ENCODE data around the gene SNCA. TPM values are rescaled to one million over a fixed set of nuclear protein-coding genes. Genes with fewer than 3 reads are reported as not detected.

SNCA gene
- total and polyA plus RNA-seq, 4 donors: 63.6 to 141 (median 134) TPM

DNA sequence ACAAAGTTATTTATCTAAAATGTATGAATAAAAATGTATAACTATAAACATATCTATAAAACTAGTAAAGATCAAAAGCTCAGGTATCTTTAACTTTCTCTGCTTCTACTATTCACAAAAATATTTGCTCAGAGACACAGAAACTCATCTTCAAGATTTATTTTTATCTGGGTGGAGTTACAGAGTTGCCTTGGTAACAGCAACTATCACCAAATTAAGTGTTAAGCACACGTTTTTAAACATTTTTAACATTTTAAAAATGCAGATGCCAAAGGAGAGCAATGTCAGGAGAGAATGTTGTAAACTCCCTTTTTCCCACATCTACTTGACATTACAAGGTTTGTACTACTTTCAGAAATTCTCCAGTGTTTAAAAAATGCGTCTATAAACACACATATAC, 71.4 kb downstream of the SNCA start:
- Histone ChIP-seq H3K27ac (ENCODE audit: low read depth, low read length) (peak overlapping the region; percentile 50), H3K36me3 (ENCODE audit: control insufficient read depth, insufficient read depth, low read length) (no peaks in the 10 kb centered on the region), H3K4me3 (ENCODE audit: low read depth, low read length) (no peak overlapping the region), H3K27me3 (ENCODE audit: control insufficient read depth, insufficient read depth, low read length) (no peaks in the 10 kb centered on the region), H3K4me1 (ENCODE audit: control insufficient read depth, insufficient read depth, low read length) (no peaks in the 10 kb centered on the region), H3K9me3 (ENCODE audit: control insufficient read depth, insufficient read depth, low read length) (no peaks in the 10 kb centered on the region)
- no peak for DNase-seq (ENCODE audit: low read depth in 4 of 6, low spot score in 6 of 6)
- no CpG with 5 or more reads among the region's 2 CpGs for WGBS (ENCODE audit: insufficient coverage)

DNA sequence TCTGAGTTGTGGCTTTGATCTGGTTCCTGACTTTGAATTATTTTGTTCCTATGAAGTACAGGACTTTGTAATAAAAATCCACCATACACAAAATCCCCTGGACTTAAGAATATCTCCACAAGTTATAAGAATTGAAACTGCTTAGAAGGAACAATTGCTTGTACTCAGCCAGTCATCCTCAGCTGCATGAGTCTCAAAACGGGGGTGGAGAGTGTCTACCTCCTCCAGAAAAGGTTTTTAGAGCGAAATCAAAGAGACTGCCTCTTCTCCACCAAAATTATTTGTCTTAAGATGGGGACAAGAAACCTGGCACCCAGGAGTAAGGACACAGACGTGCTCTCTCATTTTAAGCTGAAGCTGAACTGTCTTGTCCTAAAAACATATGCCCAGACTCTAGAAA, 74.7 kb downstream of the SNCA start:
- no peaks in the 10 kb centered on the region for H3K9me3 ChIP-seq (ENCODE audit: control insufficient read depth, insufficient read depth, low read length)
- no CpG with 5 or more reads among the region's 3 CpGs for WGBS (ENCODE audit: insufficient coverage)
- no peak overlapping the region for H3K27ac ChIP-seq (ENCODE audit: low read depth, low read length)
- H3K4me3 ChIP-seq (ENCODE audit: low read depth, low read length): no peak overlapping the region
- H3K36me3 ChIP-seq (ENCODE audit: control insufficient read depth, insufficient read depth, low read length): no peaks in the 10 kb centered on the region
- H3K27me3 ChIP-seq (ENCODE audit: control insufficient read depth, insufficient read depth, low read length): no peaks in the 10 kb centered on the region
- H3K4me1 ChIP-seq (ENCODE audit: control insufficient read depth, insufficient read depth, low read length): no peaks in the 10 kb centered on the region
- DNase-seq (ENCODE audit: low read depth in 4 of 6, low spot score in 6 of 6): no peak

- peak in 2 of 6 donors; percentile 49 to 81 for DNase-seq (ENCODE audit: low read depth in 4 of 6, low spot score in 6 of 6)
- WGBS (ENCODE audit: insufficient coverage): 86% methylated on average over 1 of the region's 2 CpGs
- no peak overlapping the region for H3K4me3 ChIP-seq (ENCODE audit: low read depth, low read length)
- no peaks in the 10 kb centered on the region for H3K36me3 ChIP-seq (ENCODE audit: control insufficient read depth, insufficient read depth, low read length)
- H3K9me3 ChIP-seq (ENCODE audit: control insufficient read depth, insufficient read depth, low read length): no peaks in the 10 kb centered on the region
- no peaks in the 10 kb centered on the region for H3K4me1 ChIP-seq (ENCODE audit: control insufficient read depth, insufficient read depth, low read length)
- no peak overlapping the region for H3K27ac ChIP-seq (ENCODE audit: low read depth, low read length)
- no peaks in the 10 kb centered on the region for H3K27me3 ChIP-seq (ENCODE audit: control insufficient read depth, insufficient read depth, low read length)
Measured at GRCh38 chr4:89759426-89759825, 77.5 kb downstream of the SNCA start.

- no peaks in the 10 kb centered on the region for H3K9me3 ChIP-seq (ENCODE audit: control insufficient read depth, insufficient read depth, low read length)
- no peak overlapping the region for H3K27ac ChIP-seq (ENCODE audit: low read depth, low read length)
- no peaks in the 10 kb centered on the region for H3K27me3 ChIP-seq (ENCODE audit: control insufficient read depth, insufficient read depth, low read length)
- H3K4me3 ChIP-seq (ENCODE audit: low read depth, low read length): no peak overlapping the region
- peak in 2 of 6 donors; percentile 48 to 85 for DNase-seq (ENCODE audit: low read depth in 4 of 6, low spot score in 6 of 6)
- no peaks in the 10 kb centered on the region for H3K4me1 ChIP-seq (ENCODE audit: control insufficient read depth, insufficient read depth, low read length)
- no CpG with 5 or more reads among the region's 4 CpGs for WGBS (ENCODE audit: insufficient coverage)
- no peaks in the 10 kb centered on the region for H3K36me3 ChIP-seq (ENCODE audit: control insufficient read depth, insufficient read depth, low read length)
Measured at GRCh38 chr4:89757154-89757719, 79.7 kb downstream of the SNCA start.

DNA sequence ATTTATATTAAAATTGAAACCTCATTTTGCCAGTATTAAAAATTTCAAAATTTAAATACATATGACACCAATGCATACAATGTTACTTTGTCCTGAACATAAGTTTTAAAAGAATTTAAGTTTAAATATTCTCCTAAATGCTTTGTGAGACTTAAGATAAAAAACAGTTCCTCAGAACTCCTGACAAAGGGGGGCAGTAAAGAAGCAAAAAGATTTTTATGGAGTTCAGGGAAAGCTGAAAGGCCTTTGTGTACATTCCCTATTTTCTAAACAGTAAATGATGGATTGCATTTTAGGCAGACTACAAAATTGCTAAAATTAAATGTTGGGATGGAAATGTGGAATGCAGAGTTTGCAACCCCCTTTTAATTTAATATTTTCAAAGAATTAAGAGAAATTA, 81.7 kb downstream of the SNCA start:
- no peak for DNase-seq (ENCODE audit: low read depth in 4 of 6, low spot score in 6 of 6)
- Histone ChIP-seq H3K9me3 (ENCODE audit: control insufficient read depth, insufficient read depth, low read length) (no peaks in the 10 kb centered on the region), H3K4me3 (ENCODE audit: low read depth, low read length) (no peak overlapping the region)

GRCh38 chr4:89754531-89754930, 82.4 kb downstream of the SNCA start:
- H3K9me3 ChIP-seq (ENCODE audit: control insufficient read depth, insufficient read depth, low read length): no peaks in the 10 kb centered on the region
- H3K4me3 ChIP-seq (ENCODE audit: low read depth, low read length): no peak overlapping the region
- H3K27ac ChIP-seq (ENCODE audit: low read depth, low read length): no peak overlapping the region
- no peak for DNase-seq (ENCODE audit: low read depth in 4 of 6, low spot score in 6 of 6)
- WGBS (ENCODE audit: insufficient coverage): 48% methylated on average over 2 of the region's 4 CpGs
- H3K4me1 ChIP-seq (ENCODE audit: control insufficient read depth, insufficient read depth, low read length): no peaks in the 10 kb centered on the region
- H3K27me3 ChIP-seq (ENCODE audit: control insufficient read depth, insufficient read depth, low read length): no peaks in the 10 kb centered on the region
- no peaks in the 10 kb centered on the region for H3K36me3 ChIP-seq (ENCODE audit: control insufficient read depth, insufficient read depth, low read length)

More for the DNA sequence above, 81.7 kb downstream of the SNCA start:
- Histone ChIP-seq H3K27me3 (ENCODE audit: control insufficient read depth, insufficient read depth, low read length) (no peaks in the 10 kb centered on the region), H3K27ac (ENCODE audit: low read depth, low read length) (no peak overlapping the region), H3K4me1 (ENCODE audit: control insufficient read depth, insufficient read depth, low read length) (no peaks in the 10 kb centered on the region), H3K36me3 (ENCODE audit: control insufficient read depth, insufficient read depth, low read length) (no peaks in the 10 kb centered on the region)

GRCh38 chr4:89753601-89754066, 83.3 kb downstream of the SNCA start:
- DNase-seq (ENCODE audit: low read depth in 4 of 6, low spot score in 6 of 6): peak in 2 of 6 donors; percentile 27

GRCh38 chr4:89752932-89753598, 83.9 kb downstream of the SNCA start:
- Histone ChIP-seq H3K4me3 (ENCODE audit: low read depth, low read length) (no peak overlapping the region), H3K36me3 (ENCODE audit: control insufficient read depth, insufficient read depth, low read length) (no peaks in the 10 kb centered on the region), H3K9me3 (ENCODE audit: control insufficient read depth, insufficient read depth, low read length) (no peaks in the 10 kb centered on the region), H3K27me3 (ENCODE audit: control insufficient read depth, insufficient read depth, low read length) (no peaks in the 10 kb centered on the region), H3K27ac (ENCODE audit: low read depth, low read length) (peak overlapping the region; percentile 59), H3K4me1 (ENCODE audit: control insufficient read depth, insufficient read depth, low read length) (no peaks in the 10 kb centered on the region)
- WGBS (ENCODE audit: insufficient coverage): 49% methylated on average over 3 of the region's 7 CpGs
- peak in 2 of 6 donors; percentile 34 to 65 for DNase-seq (ENCODE audit: low read depth in 4 of 6, low spot score in 6 of 6)

More at GRCh38 chr4:89753601-89754066, 83.3 kb downstream of the SNCA start:
- H3K27ac ChIP-seq (ENCODE audit: low read depth, low read length): peak overlapping the region; percentile 59
- no peaks in the 10 kb centered on the region for H3K27me3 ChIP-seq (ENCODE audit: control insufficient read depth, insufficient read depth, low read length)
- no peaks in the 10 kb centered on the region for H3K4me1 ChIP-seq (ENCODE audit: control insufficient read depth, insufficient read depth, low read length)
- H3K4me3 ChIP-seq (ENCODE audit: low read depth, low read length): no peak overlapping the region
- no CpG with 5 or more reads among the region's 5 CpGs for WGBS (ENCODE audit: insufficient coverage)
- H3K9me3 ChIP-seq (ENCODE audit: control insufficient read depth, insufficient read depth, low read length): no peaks in the 10 kb centered on the region
- no peaks in the 10 kb centered on the region for H3K36me3 ChIP-seq (ENCODE audit: control insufficient read depth, insufficient read depth, low read length)

DNA sequence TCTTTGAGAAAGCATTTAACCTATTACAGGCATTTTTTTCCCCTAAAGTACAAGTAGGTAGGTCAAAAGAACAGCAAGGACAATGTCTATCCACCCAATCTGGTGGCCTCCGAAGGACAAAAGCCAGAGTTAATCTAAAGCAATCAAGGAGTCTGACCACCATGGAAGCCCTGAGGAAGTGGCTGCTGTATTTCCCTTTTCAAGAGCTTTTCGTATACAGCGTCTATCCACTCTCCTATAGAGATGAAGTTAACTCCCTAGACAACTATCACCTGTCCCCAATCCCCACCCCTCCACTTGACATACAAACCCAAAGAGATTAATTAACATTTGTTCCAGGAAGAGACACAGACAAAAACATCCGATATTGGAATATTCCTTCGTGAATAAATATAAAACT, 85.5 kb downstream of the SNCA start:
- Histone ChIP-seq H3K36me3 (ENCODE audit: control insufficient read depth, insufficient read depth, low read length) (no peaks in the 10 kb centered on the region), H3K27ac (ENCODE audit: low read depth, low read length) (no peak overlapping the region), H3K27me3 (ENCODE audit: control insufficient read depth, insufficient read depth, low read length) (no peaks in the 10 kb centered on the region), H3K9me3 (ENCODE audit: control insufficient read depth, insufficient read depth, low read length) (no peaks in the 10 kb centered on the region), H3K4me3 (ENCODE audit: low read depth, low read length) (no peak overlapping the region), H3K4me1 (ENCODE audit: control insufficient read depth, insufficient read depth, low read length) (no peaks in the 10 kb centered on the region)
- WGBS (ENCODE audit: insufficient coverage): 89% methylated on average over 1 of the region's 5 CpGs
- DNase-seq (ENCODE audit: low read depth in 4 of 6, low spot score in 6 of 6): no peak

DNA sequence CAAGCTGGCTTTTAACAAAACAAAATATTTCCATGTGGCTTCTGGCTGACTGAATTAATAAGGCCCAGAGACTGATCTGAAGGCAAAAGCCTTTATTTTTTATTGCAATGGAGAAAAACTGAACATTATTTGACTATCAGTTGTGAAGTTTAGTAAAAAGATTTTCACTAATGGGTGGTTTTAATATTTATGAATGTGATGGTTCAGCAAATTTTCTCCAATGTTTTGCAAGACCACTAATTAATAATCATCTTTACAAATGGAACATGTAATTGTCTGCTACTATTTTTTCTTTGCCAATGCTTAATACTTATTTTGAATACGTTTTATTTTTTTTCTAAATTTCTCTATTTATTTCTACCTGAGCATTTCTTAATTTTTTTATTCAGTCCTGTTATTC, 90.6 kb downstream of the SNCA start:
- DNase-seq (ENCODE audit: low read depth in 4 of 6, low spot score in 6 of 6): no peak
- no peaks in the 10 kb centered on the region for H3K9me3 ChIP-seq (ENCODE audit: control insufficient read depth, insufficient read depth, low read length)
- H3K36me3 ChIP-seq (ENCODE audit: control insufficient read depth, insufficient read depth, low read length): no peaks in the 10 kb centered on the region
- H3K27me3 ChIP-seq (ENCODE audit: control insufficient read depth, insufficient read depth, low read length): no peaks in the 10 kb centered on the region
- no peak overlapping the region for H3K27ac ChIP-seq (ENCODE audit: low read depth, low read length)
- H3K4me3 ChIP-seq (ENCODE audit: low read depth, low read length): no peak overlapping the region
- WGBS (ENCODE audit: insufficient coverage): no CpG with 5 or more reads among the region's 1 CpG
- no peaks in the 10 kb centered on the region for H3K4me1 ChIP-seq (ENCODE audit: control insufficient read depth, insufficient read depth, low read length)

Measured in spinal cord (tissue), 10 donors.